C4-2B (cell line): Measurements from ENCODE around the gene LCNL1.
"Not testable (repeated sequence)": the region's sequence is repeated elsewhere in the genome, so short reads cannot be mapped to it uniquely, and the experiment has no call there.

ENCODE experiments used
- H3K27ac ChIP-seq: fragments of 450-650 bp; 2 replicates; pipeline ENCODE4 v1.5.1; 2017
- CTCF ChIP-seq: fragments of 450-650 bp; conservative IDR thresholded peaks from 2 replicates; pipeline ENCODE4 v1.5.1; 2017; ENCODE audit warnings: mild to moderate bottlenecking
- ZFX ChIP-seq: fragments of 450-650 bp; IDR thresholded peaks from 2 replicates; pipeline ENCODE4 v1.6.1; 2017

The LCNL1 gene

GRCh38 chr9:137031904-137032640 is 49.3 kb downstream of the LCNL1 start, which contains the start of gene FUT7:
Gene FUT7, minus strand, starts transcription at chr9:137032088. Its CDS starts 97 bp downstream, at chr9:137031991.
- no peak within 1 kb of the TSS for H3K27ac ChIP-seq
- TF ChIP-seq ZFX, result no peak
- TF ChIP-seq CTCF, result no peak

GRCh38 chr9:137032858-137033257 is 50.1 kb downstream of the LCNL1 start:
- TF ChIP-seq ZFX, result no peak
- no peak for TF ChIP-seq CTCF
- no peak overlapping the region for H3K27ac ChIP-seq

- not testable (repeated sequence) for H3K27ac ChIP-seq
These were observed 50.7 kb downstream of the LCNL1 start for GRCh38 chr9:137033481-137033880.

GRCh38 chr9:137034039-137034708 is 51.4 kb downstream of the LCNL1 start:
- TF ChIP-seq ZFX (no peak), CTCF (no peak)
- peak overlapping the region; percentile 58 for H3K27ac ChIP-seq

GRCh38 chr9:137034709-137035506 is 52.1 kb downstream of the LCNL1 start:
- H3K27ac ChIP-seq, result peak overlapping the region; percentile 58
- no peak for TF ChIP-seq ZFX
- TF ChIP-seq CTCF, result peak; percentile 96
